ENCODE measurements around the gene OPRL1.

The OPRL1 gene

DNA sequence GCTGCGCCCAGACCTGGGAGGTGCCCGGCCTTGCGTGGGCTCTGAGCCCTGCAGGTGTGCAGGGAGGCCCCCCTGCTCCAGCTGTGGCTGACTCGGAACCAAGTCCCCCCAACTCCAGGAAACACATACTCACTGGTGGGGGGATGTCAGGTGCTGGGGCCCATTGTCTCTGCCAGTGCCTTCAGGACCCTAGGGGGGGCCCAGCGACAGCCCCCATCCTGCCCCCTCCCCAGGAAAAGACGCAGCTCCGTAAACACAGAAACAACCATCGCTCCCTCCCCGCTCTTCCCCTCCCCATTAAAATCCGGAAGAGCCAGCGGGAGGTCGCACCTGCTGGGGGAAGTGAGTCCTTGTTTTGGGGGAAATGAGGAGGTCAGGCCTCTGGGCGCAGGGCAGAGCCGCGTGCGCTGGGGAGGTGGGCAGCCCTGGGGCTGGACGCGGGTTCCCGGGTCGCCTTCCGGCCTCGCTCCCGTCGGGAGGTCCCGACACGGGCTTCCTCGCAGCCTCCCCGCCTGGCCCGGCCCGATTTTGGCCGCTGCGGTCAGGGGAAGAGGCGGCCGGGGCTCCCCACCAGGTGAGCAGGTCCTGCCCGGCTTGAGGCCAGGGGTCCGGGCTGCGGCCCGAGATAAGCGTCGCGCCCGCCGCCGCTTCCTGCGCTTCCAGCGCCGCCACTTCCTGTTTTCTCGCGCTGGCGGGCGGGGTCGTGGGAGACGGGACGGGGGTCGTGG is 37.7 kb upstream of the OPRL1 start:
- DNase-seq, result peak in 1 of 2 experiments; percentile 50

- no peak for DNase-seq
Measured at GRCh38 chr20:64043768-64044167, 36.1 kb upstream of the OPRL1 start.

GRCh38 chr20:64044484-64045247 is 35.2 kb upstream of the OPRL1 start:
- DNase-seq, result no peak

GRCh38 chr20:64045346-64046011 is 34.4 kb upstream of the OPRL1 start:
- no peak for DNase-seq

GRCh38 chr20:64047046-64047389 is 32.9 kb upstream of the OPRL1 start:
- no peak for DNase-seq

DNA sequence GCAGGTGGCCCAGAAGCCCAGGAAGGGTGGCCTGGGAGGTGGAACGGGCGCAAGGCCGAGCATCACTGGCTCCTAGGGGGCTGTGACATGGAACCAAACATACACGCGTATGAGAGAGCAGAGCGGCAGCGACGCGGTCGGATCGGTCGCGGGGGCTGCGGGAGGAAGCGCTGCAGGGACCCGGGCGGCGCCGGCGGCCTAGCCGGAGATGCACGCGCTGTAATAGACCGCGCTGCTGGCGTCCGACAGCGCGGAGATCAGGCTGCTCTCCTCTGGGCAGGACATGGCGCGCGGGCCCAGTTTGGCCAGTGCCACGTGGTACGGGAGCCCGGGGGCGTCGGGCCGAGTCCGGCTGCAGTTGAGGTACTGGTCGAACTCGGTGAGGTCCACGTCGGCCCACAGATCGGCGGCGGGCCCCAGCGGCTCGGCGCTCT is 31.9 kb upstream of the OPRL1 start:
- DNase-seq, result no peak

GRCh38 chr20:64048402-64049044 is 31.4 kb upstream of the OPRL1 start:
- no peak for DNase-seq

DNA sequence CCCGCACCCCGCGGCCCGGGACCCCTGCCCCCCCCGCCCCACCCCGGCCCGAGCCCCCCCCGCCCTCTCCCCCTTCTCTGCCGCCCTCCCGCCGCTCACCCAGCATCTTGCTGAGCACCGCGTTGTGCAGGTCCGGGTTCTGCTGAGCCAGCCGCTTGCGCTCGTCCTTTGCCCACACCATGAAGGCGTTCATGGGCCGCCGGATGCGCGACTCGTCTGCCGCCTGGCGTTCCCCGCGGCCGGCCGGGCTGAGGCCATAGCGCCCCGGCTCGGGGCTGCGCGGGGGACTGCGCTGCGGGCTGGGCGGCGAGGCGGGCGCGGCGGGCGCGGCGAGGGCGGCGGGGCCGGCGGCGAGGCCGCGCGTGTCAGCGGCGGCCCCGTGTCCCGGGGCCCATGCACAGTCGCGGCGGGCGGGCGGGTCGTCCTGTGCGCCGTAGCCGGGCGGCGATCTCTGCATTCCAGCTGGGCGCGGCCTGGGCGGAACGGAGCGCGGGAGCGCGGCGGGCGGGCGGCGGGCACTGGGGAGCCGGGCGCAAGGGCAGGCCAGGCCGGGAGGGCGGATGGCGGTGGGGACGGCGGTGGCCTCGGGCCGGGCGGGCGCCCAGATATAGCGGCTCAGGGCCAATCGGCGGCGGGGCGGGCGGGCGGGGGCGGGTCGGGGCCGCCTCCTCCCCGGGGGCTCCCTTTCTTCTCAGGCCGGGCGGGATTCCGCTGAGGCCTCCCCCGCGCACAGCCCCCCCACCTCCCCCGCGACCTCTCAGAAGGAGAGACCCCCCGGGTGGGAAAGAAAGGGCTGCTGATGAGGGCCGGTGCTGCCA is 30.6 kb upstream of the OPRL1 start, which contains the start of gene SOX18:
Gene SOX18 (minus strand): TSS at position 580 of the 818 bp plus-strand sequence. CDS start 123 bp downstream, at position 457.
- peak in 1 of 2 experiments; percentile 65 for DNase-seq

DNA sequence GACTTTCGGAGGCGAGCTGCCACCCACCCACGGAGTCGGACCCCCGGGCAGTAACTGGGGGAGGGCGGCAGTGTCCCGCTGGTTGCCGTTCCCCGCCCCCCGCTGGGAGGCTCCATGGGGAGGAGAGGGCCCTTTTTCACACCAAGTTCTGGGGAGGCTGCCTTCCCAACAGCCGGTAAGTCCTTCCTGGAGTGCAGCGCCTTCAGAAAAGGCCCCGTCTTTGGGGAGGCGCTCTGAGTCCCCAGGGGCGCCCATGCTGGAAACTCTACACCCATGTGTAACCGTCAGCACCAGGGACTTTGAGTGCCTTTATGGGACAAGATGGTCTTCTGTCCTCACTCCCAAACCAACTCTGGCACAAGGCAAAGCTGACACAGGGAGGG is 30.0 kb upstream of the OPRL1 start:
- DNase-seq, result no peak

GRCh38 chr20:64050261-64051032 is 29.4 kb upstream of the OPRL1 start:
- no peak for DNase-seq

- no peak for DNase-seq
Measured at GRCh38 chr20:64051033-64051452, 28.8 kb upstream of the OPRL1 start.

- DNase-seq, result no peak
Measured at GRCh38 chr20:64051561-64052325, 28.1 kb upstream of the OPRL1 start.

GRCh38 chr20:64052326-64052722 is 27.6 kb upstream of the OPRL1 start:
- DNase-seq, result no peak

GRCh38 chr20:64052987-64053840 is 26.7 kb upstream of the OPRL1 start:
- DNase-seq, result no peak

DNA sequence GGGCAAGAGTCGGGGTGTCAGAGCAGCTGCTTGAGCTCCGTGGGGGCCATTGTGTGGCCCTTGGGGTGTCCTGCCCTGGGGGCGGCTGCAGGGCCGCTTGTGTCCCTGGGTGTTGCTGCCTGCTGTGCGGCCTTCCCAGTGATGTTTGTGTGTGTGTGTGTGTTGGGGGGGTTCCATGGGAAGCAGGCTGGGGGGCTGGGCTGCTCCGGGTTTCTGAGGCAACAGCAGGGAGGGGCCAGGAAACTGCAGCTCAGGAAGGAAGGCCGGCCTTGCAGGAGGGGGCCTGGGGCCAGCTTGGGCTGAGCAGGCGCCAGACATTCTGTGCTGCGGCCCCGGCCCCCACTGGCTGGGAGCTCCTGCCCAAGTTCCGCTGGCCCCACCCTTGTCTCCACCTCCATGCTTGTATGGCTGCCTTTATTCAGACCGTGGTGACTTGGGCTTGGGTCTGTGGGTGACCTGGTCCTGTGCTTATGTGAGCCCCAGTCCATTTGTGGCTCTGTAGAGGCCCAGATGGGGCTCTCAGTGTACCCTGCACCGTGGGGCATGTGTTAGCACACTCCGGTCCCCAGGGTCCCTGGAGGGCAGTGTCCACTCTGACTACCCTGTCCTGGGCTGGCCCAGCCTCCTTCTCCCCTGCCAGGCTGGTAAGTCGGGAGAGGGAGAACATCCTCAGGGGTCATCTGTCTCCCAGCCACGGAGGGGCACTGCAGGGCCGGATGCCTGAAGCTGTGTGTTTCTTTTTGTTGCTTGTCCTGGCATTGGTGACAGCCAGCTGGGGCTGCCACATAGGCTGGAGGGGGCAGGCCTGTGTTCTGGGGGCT is 25.8 kb upstream of the OPRL1 start:
- DNase-seq, result no peak

DNA sequence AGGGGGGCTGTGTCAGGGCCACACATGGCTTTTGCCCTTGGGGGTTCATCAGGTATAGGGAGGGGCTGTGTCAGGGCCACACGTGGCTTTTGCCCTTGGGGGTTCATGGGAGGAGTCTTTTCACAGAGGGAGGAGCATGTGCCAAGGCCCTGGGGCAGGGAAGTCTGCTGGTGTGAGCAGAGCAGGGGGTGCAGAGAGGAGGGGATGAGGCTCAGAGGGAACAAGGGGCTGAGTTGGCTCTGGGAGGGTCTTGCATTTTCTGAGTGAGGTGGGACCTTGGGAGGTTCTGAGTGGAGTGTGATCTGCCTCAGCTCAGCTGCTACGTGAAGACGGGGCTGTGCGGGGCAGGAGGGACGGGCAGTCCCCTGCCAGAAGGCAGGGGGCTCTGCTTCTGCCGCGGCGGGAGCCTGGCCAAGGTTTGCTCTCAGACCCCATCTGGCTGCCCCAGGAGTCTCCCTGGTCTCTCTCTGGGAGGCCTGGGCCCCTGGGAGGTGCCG is 24.4 kb upstream of the OPRL1 start:
- no peak for DNase-seq

DNA sequence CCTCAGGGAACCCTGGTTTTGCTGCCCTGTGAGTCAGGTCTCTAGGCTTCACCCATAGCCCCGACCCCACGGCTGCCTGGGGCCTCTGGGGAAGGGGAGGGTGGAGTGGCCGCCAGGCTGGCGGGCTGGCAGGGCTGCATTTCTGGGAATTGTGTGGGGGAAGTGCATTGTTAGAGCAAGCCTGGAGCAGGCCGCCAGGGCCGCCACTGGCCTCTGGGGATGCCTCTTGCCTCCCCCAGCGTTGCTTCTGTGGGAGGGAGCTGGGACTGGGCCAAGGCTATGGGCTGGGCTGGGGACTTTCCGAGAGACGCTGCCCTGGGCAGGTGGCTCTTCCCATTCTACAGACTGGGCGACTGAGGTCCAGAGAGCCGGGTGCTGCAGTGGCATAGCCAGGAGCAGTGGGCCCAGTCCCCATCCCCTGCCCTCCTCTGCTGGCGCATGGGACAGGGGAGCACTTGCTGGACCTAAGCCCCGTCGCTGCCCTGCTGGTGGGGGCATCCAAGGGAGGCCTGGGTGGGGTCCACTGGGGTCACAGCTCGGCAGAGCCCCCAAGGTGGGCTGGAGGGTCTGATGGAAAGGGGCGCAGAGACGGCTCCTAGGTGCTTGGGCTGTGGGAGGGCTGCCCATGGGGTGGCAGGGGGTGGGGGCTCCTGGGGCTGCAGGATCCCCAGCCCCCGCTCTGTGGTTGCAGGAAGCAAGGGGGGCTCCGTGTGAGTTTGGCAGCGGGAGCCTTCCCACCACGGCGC is 23.8 kb upstream of the OPRL1 start:
- no peak for DNase-seq

DNA sequence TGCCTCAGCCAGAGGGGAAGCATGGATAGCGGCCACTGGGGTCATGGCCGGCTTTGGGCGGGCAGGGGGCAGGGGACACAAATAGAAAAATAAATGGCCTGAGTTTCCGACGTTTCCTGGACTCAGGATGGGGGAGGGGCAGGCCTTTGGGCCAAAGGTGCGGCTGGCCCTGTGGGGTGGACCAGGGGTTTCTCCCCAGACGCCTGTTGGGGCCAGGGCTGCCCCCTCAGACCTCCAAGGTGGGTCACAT is 23.3 kb upstream of the OPRL1 start:
- no peak for DNase-seq

Measured in activated T-cell treated with anti-CD3 and anti-CD28 coated beads, Interleukin-2, amount 50 U/mL, for 48 hours (primary cell).